ENCODE results near the gene SEMA6C.

SEMA6C gene

GRCh38 chr1:151159373-151159772 lies 12.9 kb upstream of the SEMA6C start:
- DNase-seq (ENCODE audit: low read depth, low spot score), result no peak

GRCh38 chr1:151158751-151159251 lies 12.4 kb upstream of the SEMA6C start:
- no peak for DNase-seq (ENCODE audit: low read depth, low spot score)

- no peak for DNase-seq (ENCODE audit: low read depth, low spot score)
Measured at GRCh38 chr1:151158326-151158725, 11.9 kb upstream of the SEMA6C start.

GRCh38 chr1:151157067-151157531 lies 10.7 kb upstream of the SEMA6C start:
- peak; percentile 23 for DNase-seq (ENCODE audit: low read depth, low spot score)

GRCh38 chr1:151156515-151156819 lies 10.0 kb upstream of the SEMA6C start, which contains the start of gene TNFAIP8L2:
Gene TNFAIP8L2, plus strand, starts transcription at chr1:151156649. Its CDS starts 2,049 bp downstream, at chr1:151158698.
- peak; percentile 38 for DNase-seq (ENCODE audit: low read depth, low spot score)

GRCh38 chr1:151147665-151148064 lies 1.2 kb upstream of the SEMA6C start:
- no peak for DNase-seq (ENCODE audit: low read depth, low spot score)

GRCh38 chr1:151147132-151147503 lies 687 bp upstream of the SEMA6C start:
- DNase-seq (ENCODE audit: low read depth, low spot score), result no peak

- DNase-seq (ENCODE audit: low read depth, low spot score), result no peak
Measured at GRCh38 chr1:151146072-151146411, 389 bp downstream of the SEMA6C start.

GRCh38 chr1:151145304-151146071 lies 943 bp downstream of the SEMA6C start:
- no peak for DNase-seq (ENCODE audit: low read depth, low spot score)

- no peak for DNase-seq (ENCODE audit: low read depth, low spot score)
Measured at GRCh38 chr1:151144474-151145303, 1.7 kb downstream of the SEMA6C start.

GRCh38 chr1:151143986-151144385 lies 2.4 kb downstream of the SEMA6C start:
- no peak for DNase-seq (ENCODE audit: low read depth, low spot score)

- DNase-seq (ENCODE audit: low read depth, low spot score), result no peak
Measured at GRCh38 chr1:151143057-151143435, 3.4 kb downstream of the SEMA6C start.

GRCh38 chr1:151142411-151143056 lies 3.9 kb downstream of the SEMA6C start:
- DNase-seq (ENCODE audit: low read depth, low spot score), result no peak

GRCh38 chr1:151137789-151138188 lies 8.6 kb downstream of the SEMA6C start:
- no peak for DNase-seq (ENCODE audit: low read depth, low spot score)

- DNase-seq (ENCODE audit: low read depth, low spot score), result no peak
Measured at GRCh38 chr1:151135433-151136385, 10.7 kb downstream of the SEMA6C start.

GRCh38 chr1:151134991-151135390 lies 11.4 kb downstream of the SEMA6C start:
- no peak for DNase-seq (ENCODE audit: low read depth, low spot score)

- DNase-seq (ENCODE audit: low read depth, low spot score), result no peak
Measured at GRCh38 chr1:151134396-151134795, 12.0 kb downstream of the SEMA6C start.

GRCh38 chr1:151133018-151133806 lies 13.2 kb downstream of the SEMA6C start:
- no peak for DNase-seq (ENCODE audit: low read depth, low spot score)

GRCh38 chr1:151132335-151133017 lies 14.0 kb downstream of the SEMA6C start:
- DNase-seq (ENCODE audit: low read depth, low spot score), result no peak
